HG03378 (cell line): ENCODE measurements around the gene STPG1.

Experiments
- ATAC-seq: cut with Tn5 transposase; IDR thresholded peaks from one replicate; pipeline ENCODE4 v1.9.1; 2021; ENCODE audit warnings: mild to moderate bottlenecking, moderate library complexity; ENCODE audit not compliant: unreplicated experiment

STPG1 gene

GRCh38 chr1:24347159-24347934 lies 66.2 kb downstream of the STPG1 start:
- no peak for ATAC-seq

GRCh38 chr1:24345334-24345733 lies 68.2 kb downstream of the STPG1 start:
- ATAC-seq = no peak

GRCh38 chr1:24344090-24344742 lies 69.4 kb downstream of the STPG1 start:
- ATAC-seq = no peak

- ATAC-seq = no peak
Observed at GRCh38 chr1:24343412-24344089, 70.0 kb downstream of the STPG1 start.

- ATAC-seq = no peak
Observed at GRCh38 chr1:24341260-24341659, 72.3 kb downstream of the STPG1 start.

GRCh38 chr1:24340770-24341169 lies 72.8 kb downstream of the STPG1 start:
- ATAC-seq = no peak

GRCh38 chr1:24339996-24340395 lies 73.6 kb downstream of the STPG1 start:
- no peak for ATAC-seq

GRCh38 chr1:24338447-24338846 lies 75.1 kb downstream of the STPG1 start:
- no peak for ATAC-seq

GRCh38 chr1:24337455-24337854 lies 76.1 kb downstream of the STPG1 start:
- ATAC-seq = no peak

GRCh38 chr1:24336075-24336474 lies 77.5 kb downstream of the STPG1 start:
- ATAC-seq = no peak

GRCh38 chr1:24331961-24332673 lies 81.5 kb downstream of the STPG1 start:
- ATAC-seq = no peak

GRCh38 chr1:24329797-24330543 lies 83.6 kb downstream of the STPG1 start:
- no peak for ATAC-seq

GRCh38 chr1:24329331-24329730 lies 84.3 kb downstream of the STPG1 start:
- no peak for ATAC-seq

GRCh38 chr1:24327891-24328290 lies 85.7 kb downstream of the STPG1 start:
- no peak for ATAC-seq

GRCh38 chr1:24327486-24327885 lies 86.1 kb downstream of the STPG1 start:
- ATAC-seq = no peak

GRCh38 chr1:24325587-24326449 lies 87.8 kb downstream of the STPG1 start:
- ATAC-seq = no peak

GRCh38 chr1:24324903-24325302 lies 88.7 kb downstream of the STPG1 start:
- ATAC-seq = no peak

- ATAC-seq = no peak
Observed at GRCh38 chr1:24323281-24323680, 90.3 kb downstream of the STPG1 start.

- no peak for ATAC-seq
Observed at GRCh38 chr1:24322470-24323177, 91.0 kb downstream of the STPG1 start.
